Measurements from ENCODE around the gene KLHL11. TPM values are rescaled to one million over a fixed set of nuclear protein-coding genes. Genes with fewer than 3 reads are reported as not detected.
"Not testable (repeated sequence)": the region's sequence is repeated elsewhere in the genome, so short reads cannot be mapped to it uniquely, and the experiment has no call there.

Gene KLHL11
- total RNA-seq, 2 donors from 2014 or later = 13.3 to 15.9 TPM

DNA sequence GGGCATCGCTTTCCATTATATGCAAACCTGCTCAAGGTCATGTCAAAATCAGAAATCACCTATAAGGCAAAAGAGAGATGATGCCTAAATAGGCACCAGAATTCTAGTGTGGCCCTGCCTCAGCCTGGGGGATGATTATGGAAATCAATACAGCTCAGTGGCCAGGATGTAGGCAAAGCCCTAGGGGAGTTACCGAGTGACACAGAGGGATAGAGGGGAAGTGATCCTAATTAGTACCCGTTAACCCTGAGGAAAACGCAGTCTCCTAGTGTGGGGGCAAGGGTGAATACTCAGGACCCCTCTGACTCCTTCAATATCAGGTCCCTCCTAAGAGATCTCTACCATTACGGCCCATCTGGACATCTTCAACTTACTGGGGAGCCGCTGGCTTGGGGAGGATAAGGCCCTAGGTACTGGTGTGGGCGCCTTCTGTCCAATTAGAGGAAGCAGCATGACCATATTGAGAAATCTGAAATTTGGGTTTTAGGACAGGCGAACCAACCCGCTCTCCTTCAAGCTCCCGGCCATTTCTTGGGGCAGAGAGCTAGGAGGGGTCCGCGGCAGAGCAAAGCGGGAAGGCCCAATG lies 29.9 kb downstream of the KLHL11 start:
- Histone ChIP-seq H3K27ac (ENCODE audit: low read depth, low read length) (no peak overlapping the region), H3K36me3 (ENCODE audit: control insufficient read depth, insufficient read depth, low read length) (peaks cover 23% of the 10 kb centered on the region), H3K4me3 (ENCODE audit: low read length) (peak overlapping the region; percentile 87), H3K9ac (ENCODE audit: extremely low read depth, low read length, poor library complexity, severe bottlenecking) (peak overlapping the region; percentile 51), H3K9me3 (ENCODE audit: control insufficient read depth, low read length) (no peaks in the 10 kb centered on the region), H3K27me3 (ENCODE audit: control insufficient read depth, insufficient read depth, low read length, poor library complexity, severe bottlenecking) (no peaks in the 10 kb centered on the region), H3K4me1 (ENCODE audit: control insufficient read depth, insufficient read depth, low read length) (peaks cover 3% of the 10 kb centered on the region)
- TF ChIP-seq, protein P1, sequence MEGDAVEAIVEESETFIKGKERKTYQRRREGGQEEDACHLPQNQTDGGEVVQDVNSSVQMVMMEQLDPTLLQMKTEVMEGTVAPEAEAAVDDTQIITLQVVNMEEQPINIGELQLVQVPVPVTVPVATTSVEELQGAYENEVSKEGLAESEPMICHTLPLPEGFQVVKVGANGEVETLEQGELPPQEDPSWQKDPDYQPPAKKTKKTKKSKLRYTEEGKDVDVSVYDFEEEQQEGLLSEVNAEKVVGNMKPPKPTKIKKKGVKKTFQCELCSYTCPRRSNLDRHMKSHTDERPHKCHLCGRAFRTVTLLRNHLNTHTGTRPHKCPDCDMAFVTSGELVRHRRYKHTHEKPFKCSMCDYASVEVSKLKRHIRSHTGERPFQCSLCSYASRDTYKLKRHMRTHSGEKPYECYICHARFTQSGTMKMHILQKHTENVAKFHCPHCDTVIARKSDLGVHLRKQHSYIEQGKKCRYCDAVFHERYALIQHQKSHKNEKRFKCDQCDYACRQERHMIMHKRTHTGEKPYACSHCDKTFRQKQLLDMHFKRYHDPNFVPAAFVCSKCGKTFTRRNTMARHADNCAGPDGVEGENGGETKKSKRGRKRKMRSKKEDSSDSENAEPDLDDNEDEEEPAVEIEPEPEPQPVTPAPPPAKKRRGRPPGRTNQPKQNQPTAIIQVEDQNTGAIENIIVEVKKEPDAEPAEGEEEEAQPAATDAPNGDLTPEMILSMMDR (conservative IDR thresholded peaks at IDR 0.05) = no peak
- Mint-ChIP-seq H3K9me3 (no peaks in the 10 kb centered on the region), H3K4me3 (peak overlapping the region; percentile 76), H3K27me3 (ENCODE audit: insufficient read depth) (peaks cover 13% of the 10 kb centered on the region), H3K27ac (no peak overlapping the region), H3K36me3 (ENCODE audit: low read depth) (peaks cover 27% of the 10 kb centered on the region), H3K4me1 (peaks cover 6% of the 10 kb centered on the region)
- 19 to 24% methylated on average over 6 to 13 of the region's 13 CpGs for WGBS, 2 experiments (ENCODE audit: insufficient coverage in 1 of 2, insufficient read length in 1 of 2)
- DNase-seq = no peak

DNA sequence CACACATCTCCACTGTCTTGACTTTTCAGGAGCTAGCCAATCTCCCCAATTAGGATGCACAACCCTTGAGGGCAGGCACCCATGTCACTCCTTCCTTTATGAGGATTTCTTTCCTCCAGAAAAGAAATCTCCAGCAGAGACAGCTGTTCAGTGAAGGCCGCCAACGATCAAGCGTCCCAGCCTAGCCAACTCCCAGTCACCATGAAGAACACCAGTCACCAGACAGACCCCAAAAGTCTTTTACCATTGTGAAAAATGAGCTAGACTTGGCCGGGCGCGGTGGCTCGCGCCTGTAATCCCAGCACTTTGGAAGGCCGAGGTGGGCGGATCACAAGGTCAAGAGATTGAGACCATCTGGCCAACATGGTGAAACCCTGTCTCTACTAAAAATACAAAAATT lies 35.3 kb downstream of the KLHL11 start:
- not testable (repeated sequence) for H3K9me3 Mint-ChIP-seq

DNA sequence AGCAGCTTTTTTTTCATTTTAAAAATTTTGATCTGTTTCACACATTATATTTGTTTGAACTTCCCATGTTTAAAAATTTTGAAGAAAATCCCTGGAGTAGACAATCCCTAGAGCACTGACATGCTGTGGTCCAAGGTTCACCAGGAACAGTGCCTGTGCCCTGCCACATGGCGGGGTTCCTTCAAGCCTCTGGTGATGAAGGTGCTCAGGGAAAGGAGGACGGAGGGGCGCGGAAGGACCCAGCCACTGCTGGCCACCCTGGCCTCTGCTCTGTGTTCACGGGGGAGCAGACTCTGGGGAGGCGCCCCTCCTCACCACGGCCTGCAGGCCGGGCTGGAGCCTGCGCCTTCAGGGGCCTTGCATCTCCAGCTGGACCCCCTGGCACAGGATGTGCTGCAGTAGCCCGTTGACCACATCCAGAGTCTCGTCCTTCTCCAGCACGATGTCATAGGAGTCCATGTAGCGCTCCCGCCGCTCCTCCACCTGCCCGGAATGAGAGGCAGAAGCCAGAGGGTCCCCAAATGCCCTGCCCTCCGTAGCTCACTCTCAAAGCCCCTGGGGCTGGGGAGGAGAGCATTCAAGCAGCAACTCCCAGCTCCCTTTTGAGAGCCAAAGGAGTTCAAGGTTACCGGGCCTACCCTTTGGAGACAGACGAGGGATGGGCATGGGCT lies 39.9 kb downstream of the KLHL11 start:
- H3K9me3 Mint-ChIP-seq = no peaks in the 10 kb centered on the region
- no peak overlapping the region for H3K4me3 Mint-ChIP-seq
- Histone ChIP-seq H3K9ac (ENCODE audit: extremely low read depth, low read length, poor library complexity, severe bottlenecking) (no peak overlapping the region), H3K27ac (ENCODE audit: low read depth, low read length) (no peak overlapping the region), H3K36me3 (ENCODE audit: control insufficient read depth, insufficient read depth, low read length) (peaks cover 26% of the 10 kb centered on the region), H3K9me3 (ENCODE audit: control insufficient read depth, low read length) (no peaks in the 10 kb centered on the region), H3K4me3 (ENCODE audit: low read length) (no peak overlapping the region), H3K4me1 (ENCODE audit: control insufficient read depth, insufficient read depth, low read length) (no peaks in the 10 kb centered on the region), H3K27me3 (ENCODE audit: control insufficient read depth, insufficient read depth, low read length, poor library complexity, severe bottlenecking) (no peaks in the 10 kb centered on the region)
- no peak overlapping the region for H3K27ac Mint-ChIP-seq
- 96 to 97% methylated on average over 10 to 19 of the region's 19 CpGs for WGBS, 2 experiments (ENCODE audit: insufficient coverage in 1 of 2, insufficient read length in 1 of 2)
- TF ChIP-seq, protein P1 (conservative IDR thresholded peaks at IDR 0.05) = no peak
- no peak for DNase-seq
- H3K36me3 Mint-ChIP-seq (ENCODE audit: low read depth) = peaks cover 42% of the 10 kb centered on the region
- H3K27me3 Mint-ChIP-seq (ENCODE audit: insufficient read depth) = no peaks in the 10 kb centered on the region
- H3K4me1 Mint-ChIP-seq = peaks cover 9% of the 10 kb centered on the region

More for the DNA sequence above, 35.3 kb downstream of the KLHL11 start:
- H3K27ac ChIP-seq (ENCODE audit: low read depth, low read length); H3K9ac ChIP-seq (ENCODE audit: extremely low read depth, low read length, poor library complexity, severe bottlenecking); H3K27me3 Mint-ChIP-seq (ENCODE audit: insufficient read depth); H3K4me3 ChIP-seq (ENCODE audit: low read length); H3K27ac Mint-ChIP-seq; H3K27me3 ChIP-seq (ENCODE audit: control insufficient read depth, insufficient read depth, low read length, poor library complexity, severe bottlenecking); H3K4me3 Mint-ChIP-seq; DNase-seq; H3K4me1 Mint-ChIP-seq; H3K9me3 ChIP-seq (ENCODE audit: control insufficient read depth, low read length); H3K4me1 ChIP-seq (ENCODE audit: control insufficient read depth, insufficient read depth, low read length): not testable (repeated sequence)
- 73 to 86% methylated on average over 10 of the region's 10 CpGs for WGBS, 2 experiments (ENCODE audit: insufficient coverage in 1 of 2, insufficient read length in 1 of 2)
- H3K36me3 Mint-ChIP-seq (ENCODE audit: low read depth) = peaks cover 62% of the 10 kb centered on the region
- H3K36me3 ChIP-seq (ENCODE audit: control insufficient read depth, insufficient read depth, low read length) = peaks cover 41% of the 10 kb centered on the region
